Measurements from ENCODE around the gene CMIP.

The CMIP gene

GRCh38 chr16:81482329-81483063, 37.9 kb downstream of the CMIP start:
- DNase-seq = no peak

- no peak for DNase-seq
Observed at GRCh38 chr16:81483064-81483969, 38.7 kb downstream of the CMIP start.

- no peak for DNase-seq
Observed at GRCh38 chr16:81483970-81484595, 39.5 kb downstream of the CMIP start.

- DNase-seq = no peak
Observed at GRCh38 chr16:81484908-81485624, 40.5 kb downstream of the CMIP start.

- DNase-seq = no peak
Observed at GRCh38 chr16:81485824-81486539, 41.4 kb downstream of the CMIP start.

- no peak for DNase-seq
Observed at GRCh38 chr16:81486540-81487061, 42.0 kb downstream of the CMIP start.

- DNase-seq = no peak
Observed at GRCh38 chr16:81487301-81487720, 42.7 kb downstream of the CMIP start.

GRCh38 chr16:81488687-81489411, 44.2 kb downstream of the CMIP start:
- DNase-seq = no peak

- DNase-seq = no peak
Observed at GRCh38 chr16:81489547-81490267, 45.1 kb downstream of the CMIP start.

- DNase-seq = no peak
Observed at GRCh38 chr16:81491541-81492188, 47.1 kb downstream of the CMIP start.

GRCh38 chr16:81492311-81492761, 47.7 kb downstream of the CMIP start:
- no peak for DNase-seq

GRCh38 chr16:81492965-81493754, 48.6 kb downstream of the CMIP start:
- DNase-seq = no peak

GRCh38 chr16:81493755-81494433, 49.3 kb downstream of the CMIP start:
- peak; percentile 72 for DNase-seq

- no peak for DNase-seq
Observed at GRCh38 chr16:81494434-81494806, 49.8 kb downstream of the CMIP start.

GRCh38 chr16:81494888-81495287, 50.3 kb downstream of the CMIP start:
- DNase-seq = no peak

- peak; percentile 77 for DNase-seq
Observed at GRCh38 chr16:81495321-81496234, 51.0 kb downstream of the CMIP start.

- DNase-seq = no peak
Observed at GRCh38 chr16:81496321-81496720, 51.7 kb downstream of the CMIP start.
